Measurements from ENCODE around the gene MAGEA10.

DNA sequence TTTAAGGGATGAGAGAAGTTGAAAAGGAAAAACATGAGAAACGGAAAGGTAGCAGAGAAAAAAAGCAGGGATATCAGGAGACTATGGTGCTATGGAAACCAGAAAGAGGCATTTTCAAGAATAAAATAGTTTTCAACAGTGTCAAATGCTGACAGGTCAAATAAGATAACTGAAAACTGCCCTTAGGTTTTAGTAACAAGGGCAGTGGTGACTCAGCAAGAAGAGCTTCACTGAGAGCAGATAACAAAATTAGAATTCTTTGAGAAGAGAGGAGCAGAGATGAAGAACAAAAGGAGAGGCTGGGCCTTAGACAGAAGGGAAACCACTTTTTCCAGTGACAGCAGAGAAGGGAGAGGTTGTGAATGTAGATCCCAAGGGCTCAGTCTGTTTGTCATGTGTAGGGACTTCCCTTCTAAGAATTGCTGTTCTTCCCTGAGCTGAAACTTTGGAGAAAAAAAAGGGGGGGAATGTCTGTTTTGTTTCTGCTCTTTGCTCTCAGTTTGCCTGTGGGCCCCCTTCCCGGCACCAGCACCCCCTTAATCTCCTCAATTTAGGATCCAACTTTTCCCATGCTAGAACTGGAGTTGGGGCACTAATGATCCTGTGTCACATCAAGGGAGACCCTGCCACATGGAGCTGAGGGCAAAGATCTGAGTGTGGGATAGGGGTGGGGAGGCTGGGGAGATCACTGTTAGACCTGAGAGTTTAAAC, 26.8 kb upstream of the MAGEA10 start:
- no peak for TF ChIP-seq CTCF (IDR thresholded peaks at IDR 0.05)
- TF ChIP-seq POLR2A (IDR thresholded peaks at IDR 0.05): no peak
